ENCODE measurements around the gene REP15.

Gene REP15

GRCh38 chr12:27673101-27673718, 23.0 kb upstream of the REP15 start:
- Histone ChIP-seq H3K27me3 (ENCODE audit: control insufficient read depth, insufficient read depth, low read length) (no peaks in the 10 kb centered on the region), H3K9me3 (ENCODE audit: control insufficient read depth, insufficient read depth, low read depth, low read length) (no peaks in the 10 kb centered on the region), H3K9ac (ENCODE audit: low read length) (no peak overlapping the region), H3K4me1 (ENCODE audit: control insufficient read depth, insufficient read depth, low read length) (no peaks in the 10 kb centered on the region), H3K27ac (ENCODE audit: low read depth, low read length) (no peak overlapping the region), H3K36me3 (ENCODE audit: control insufficient read depth, insufficient read depth, low read length) (peaks cover 20% of the 10 kb centered on the region), H3K4me3 (ENCODE audit: low read depth, low read length) (no peak overlapping the region)

GRCh38 chr12:27674989-27675388, 21.3 kb upstream of the REP15 start:
- H3K9ac ChIP-seq (ENCODE audit: low read length) = no peak overlapping the region
- H3K4me1 ChIP-seq (ENCODE audit: control insufficient read depth, insufficient read depth, low read length) = no peaks in the 10 kb centered on the region
- H3K27ac ChIP-seq (ENCODE audit: low read depth, low read length) = no peak overlapping the region
- no peaks in the 10 kb centered on the region for H3K9me3 ChIP-seq (ENCODE audit: control insufficient read depth, insufficient read depth, low read depth, low read length)
- H3K27me3 ChIP-seq (ENCODE audit: control insufficient read depth, insufficient read depth, low read length) = no peaks in the 10 kb centered on the region
- peaks cover 22% of the 10 kb centered on the region for H3K36me3 ChIP-seq (ENCODE audit: control insufficient read depth, insufficient read depth, low read length)
- no peak overlapping the region for H3K4me3 ChIP-seq (ENCODE audit: low read depth, low read length)

- Histone ChIP-seq H3K9me3 (ENCODE audit: control insufficient read depth, insufficient read depth, low read depth, low read length) (no peaks in the 10 kb centered on the region), H3K4me3 (ENCODE audit: low read depth, low read length) (no peak overlapping the region), H3K36me3 (ENCODE audit: control insufficient read depth, insufficient read depth, low read length) (peaks cover 43% of the 10 kb centered on the region), H3K9ac (ENCODE audit: low read length) (no peak overlapping the region), H3K27me3 (ENCODE audit: control insufficient read depth, insufficient read depth, low read length) (no peaks in the 10 kb centered on the region), H3K27ac (ENCODE audit: low read depth, low read length) (no peak overlapping the region), H3K4me1 (ENCODE audit: control insufficient read depth, insufficient read depth, low read length) (no peaks in the 10 kb centered on the region)
Observed at GRCh38 chr12:27680619-27681018, 15.6 kb upstream of the REP15 start.

- Histone ChIP-seq H3K27me3 (ENCODE audit: control insufficient read depth, insufficient read depth, low read length) (no peaks in the 10 kb centered on the region), H3K36me3 (ENCODE audit: control insufficient read depth, insufficient read depth, low read length) (peaks cover 41% of the 10 kb centered on the region), H3K4me1 (ENCODE audit: control insufficient read depth, insufficient read depth, low read length) (no peaks in the 10 kb centered on the region), H3K9me3 (ENCODE audit: control insufficient read depth, insufficient read depth, low read depth, low read length) (no peaks in the 10 kb centered on the region), H3K9ac (ENCODE audit: low read length) (no peak overlapping the region), H3K4me3 (ENCODE audit: low read depth, low read length) (no peak overlapping the region), H3K27ac (ENCODE audit: low read depth, low read length) (no peak overlapping the region)
Observed at GRCh38 chr12:27682534-27682933, 13.7 kb upstream of the REP15 start.

GRCh38 chr12:27685274-27685673, 11.0 kb upstream of the REP15 start:
- Histone ChIP-seq H3K9ac (ENCODE audit: low read length) (no peak overlapping the region), H3K9me3 (ENCODE audit: control insufficient read depth, insufficient read depth, low read depth, low read length) (no peaks in the 10 kb centered on the region), H3K27me3 (ENCODE audit: control insufficient read depth, insufficient read depth, low read length) (no peaks in the 10 kb centered on the region), H3K4me1 (ENCODE audit: control insufficient read depth, insufficient read depth, low read length) (no peaks in the 10 kb centered on the region), H3K27ac (ENCODE audit: low read depth, low read length) (no peak overlapping the region), H3K36me3 (ENCODE audit: control insufficient read depth, insufficient read depth, low read length) (peaks cover 53% of the 10 kb centered on the region), H3K4me3 (ENCODE audit: low read depth, low read length) (no peak overlapping the region)

GRCh38 chr12:27686147-27686546, 10.1 kb upstream of the REP15 start:
- no peaks in the 10 kb centered on the region for H3K9me3 ChIP-seq (ENCODE audit: control insufficient read depth, insufficient read depth, low read depth, low read length)
- no peaks in the 10 kb centered on the region for H3K27me3 ChIP-seq (ENCODE audit: control insufficient read depth, insufficient read depth, low read length)
- H3K9ac ChIP-seq (ENCODE audit: low read length) = no peak overlapping the region
- no peak overlapping the region for H3K4me3 ChIP-seq (ENCODE audit: low read depth, low read length)
- no peaks in the 10 kb centered on the region for H3K4me1 ChIP-seq (ENCODE audit: control insufficient read depth, insufficient read depth, low read length)
- peaks cover 51% of the 10 kb centered on the region for H3K36me3 ChIP-seq (ENCODE audit: control insufficient read depth, insufficient read depth, low read length)
- H3K27ac ChIP-seq (ENCODE audit: low read depth, low read length) = no peak overlapping the region

GRCh38 chr12:27688671-27689070, 7.6 kb upstream of the REP15 start:
- Histone ChIP-seq H3K9me3 (ENCODE audit: control insufficient read depth, insufficient read depth, low read depth, low read length) (no peaks in the 10 kb centered on the region), H3K27ac (ENCODE audit: low read depth, low read length) (no peak overlapping the region), H3K27me3 (ENCODE audit: control insufficient read depth, insufficient read depth, low read length) (no peaks in the 10 kb centered on the region), H3K4me1 (ENCODE audit: control insufficient read depth, insufficient read depth, low read length) (no peaks in the 10 kb centered on the region), H3K4me3 (ENCODE audit: low read depth, low read length) (no peak overlapping the region), H3K36me3 (ENCODE audit: control insufficient read depth, insufficient read depth, low read length) (peaks cover 52% of the 10 kb centered on the region), H3K9ac (ENCODE audit: low read length) (no peak overlapping the region)

GRCh38 chr12:27689558-27690180, 6.6 kb upstream of the REP15 start:
- Histone ChIP-seq H3K9me3 (ENCODE audit: control insufficient read depth, insufficient read depth, low read depth, low read length) (no peaks in the 10 kb centered on the region), H3K27ac (ENCODE audit: low read depth, low read length) (no peak overlapping the region), H3K4me1 (ENCODE audit: control insufficient read depth, insufficient read depth, low read length) (no peaks in the 10 kb centered on the region), H3K4me3 (ENCODE audit: low read depth, low read length) (no peak overlapping the region), H3K27me3 (ENCODE audit: control insufficient read depth, insufficient read depth, low read length) (no peaks in the 10 kb centered on the region), H3K9ac (ENCODE audit: low read length) (no peak overlapping the region), H3K36me3 (ENCODE audit: control insufficient read depth, insufficient read depth, low read length) (peaks cover 52% of the 10 kb centered on the region)

- H3K9me3 ChIP-seq (ENCODE audit: control insufficient read depth, insufficient read depth, low read depth, low read length) = no peaks in the 10 kb centered on the region
- H3K4me3 ChIP-seq (ENCODE audit: low read depth, low read length) = no peak overlapping the region
- H3K9ac ChIP-seq (ENCODE audit: low read length) = no peak overlapping the region
- no peaks in the 10 kb centered on the region for H3K4me1 ChIP-seq (ENCODE audit: control insufficient read depth, insufficient read depth, low read length)
- no peak overlapping the region for H3K27ac ChIP-seq (ENCODE audit: low read depth, low read length)
- no peaks in the 10 kb centered on the region for H3K27me3 ChIP-seq (ENCODE audit: control insufficient read depth, insufficient read depth, low read length)
- peaks cover 47% of the 10 kb centered on the region for H3K36me3 ChIP-seq (ENCODE audit: control insufficient read depth, insufficient read depth, low read length)
Observed at GRCh38 chr12:27693403-27693802, 2.8 kb upstream of the REP15 start.

GRCh38 chr12:27695556-27696292, 523 bp upstream of the REP15 start:
- H3K4me3 ChIP-seq (ENCODE audit: low read depth, low read length) = no peak overlapping the region
- H3K4me1 ChIP-seq (ENCODE audit: control insufficient read depth, insufficient read depth, low read length) = no peaks in the 10 kb centered on the region
- no peaks in the 10 kb centered on the region for H3K27me3 ChIP-seq (ENCODE audit: control insufficient read depth, insufficient read depth, low read length)
- no peaks in the 10 kb centered on the region for H3K9me3 ChIP-seq (ENCODE audit: control insufficient read depth, insufficient read depth, low read depth, low read length)
- H3K36me3 ChIP-seq (ENCODE audit: control insufficient read depth, insufficient read depth, low read length) = peaks cover 28% of the 10 kb centered on the region
- no peak overlapping the region for H3K27ac ChIP-seq (ENCODE audit: low read depth, low read length)
- H3K9ac ChIP-seq (ENCODE audit: low read length) = no peak overlapping the region

- no peak overlapping the region for H3K9ac ChIP-seq (ENCODE audit: low read length)
- H3K4me3 ChIP-seq (ENCODE audit: low read depth, low read length) = no peak overlapping the region
- H3K27me3 ChIP-seq (ENCODE audit: control insufficient read depth, insufficient read depth, low read length) = no peaks in the 10 kb centered on the region
- no peaks in the 10 kb centered on the region for H3K4me1 ChIP-seq (ENCODE audit: control insufficient read depth, insufficient read depth, low read length)
- H3K36me3 ChIP-seq (ENCODE audit: control insufficient read depth, insufficient read depth, low read length) = peaks cover 19% of the 10 kb centered on the region
- H3K27ac ChIP-seq (ENCODE audit: low read depth, low read length) = no peak overlapping the region
- H3K9me3 ChIP-seq (ENCODE audit: control insufficient read depth, insufficient read depth, low read depth, low read length) = no peaks in the 10 kb centered on the region
Observed at GRCh38 chr12:27696864-27697564, 767 bp downstream of the REP15 start.

All from HUES6 (cell line).